K562 (cell line): ENCODE results near the gene LIN28A. TPM values are rescaled to one million over a fixed set of nuclear protein-coding genes. Genes with fewer than 3 reads are reported as not detected.

ENCODE experiments used
- ATAC-seq: fragments of 200-7000 bp; cut with Tn5 transposase; 3 replicates; pipeline ENCODE4 v1.9.1; 2020; ENCODE audit warnings: moderate library complexity
- BruUV-seq: library from RNA; stranded (reverse); fragments of 400-500 nt; replicated peaks from 2 replicates; lab custom pipeline; 2021; lab: Mats Ljungman, UMichigan
- CTCF ChIA-PET: fragments of 300-600 bp; formaldehyde crosslinking; extraction: SDS; loops from one replicate; lab custom pipeline; 2021; ENCODE audit warnings: low intra/inter-chr PET ratio; lab: Yijun Ruan, JAX
- POLR2A ChIA-PET: fragments of 300-600, 350-650 bp; sonication (Branson Sonifier 250); formaldehyde crosslinking; extraction: SDS; loops from one replicate; lab custom pipeline; 2021; ENCODE audit warnings: antibody characterized with exemption, inconsistent platforms; lab: Yijun Ruan, JAX
- DNase-seq, 4 experiments: peaks; one replicate each; pipeline versions ENCODE4 v3.0.0 to v3.0.0-alpha.2; 2011 to 2018; ENCODE audit warnings: low spot score in 3 of 4, mixed read lengths in 3 of 4; ENCODE audit errors: extremely low read depth in 1 of 4
- FAIRE-seq: peaks from 2 replicates; lab custom pipeline; 2011; peaks lifted over from hg19 to GRCh38; lab: Jason Lieb, UNC
- H2AFZ ChIP-seq: 2 replicates; pipeline ENCODE4 v1.6.0; 2011; ENCODE audit warnings: low read depth, low read length, control low read depth, inconsistent platforms
- H3K27ac ChIP-seq: fragments of 200-600 bp; 3 replicates; pipeline ENCODE4 v1.8.0; 2011; ENCODE audit warnings: low read depth, mild to moderate bottlenecking, control low read depth, inconsistent platforms, low read length, moderate library complexity, mixed read lengths; ENCODE audit errors: extremely low read depth
- H3K27me3 ChIP-seq, 2 experiments: fragments of 300-600 bp in 1 of 2; 2 replicates in 1 of 2; 3 replicates in 1 of 2; pipeline versions ENCODE4 v1.6.0 to v1.8.0; 2011; ENCODE audit warnings: inconsistent platforms in 2 of 2, low read length in 2 of 2, mild to moderate bottlenecking in 1 of 2, mixed read lengths in 1 of 2, moderate library complexity in 1 of 2; ENCODE audit not compliant: control insufficient read depth in 2 of 2, insufficient read depth in 2 of 2
- H3K36me3 ChIP-seq: fragments of 300-600 bp; 3 replicates; pipeline ENCODE4 v1.8.0; 2011; ENCODE audit warnings: mild to moderate bottlenecking, low read length, inconsistent platforms; ENCODE audit not compliant: control insufficient read depth, insufficient read depth
- H3K4me1 ChIP-seq, 2 experiments: fragments of 200-600 bp in 1 of 2; replicated peaks in 1 of 2; 2 replicates in 1 of 2; 3 replicates in 1 of 2; pipeline versions ENCODE4 v1.5.1 to v1.8.0; 2011; ENCODE audit warnings: inconsistent platforms in 2 of 2, low read length in 2 of 2, mild to moderate bottlenecking in 1 of 2, mixed read lengths in 1 of 2, moderate library complexity in 1 of 2; ENCODE audit not compliant: control insufficient read depth in 2 of 2, insufficient read depth in 2 of 2
- H3K4me2 ChIP-seq: 2 replicates; pipeline ENCODE4 v1.6.1; 2011; ENCODE audit warnings: low read length, control low read depth, inconsistent platforms, mixed read lengths; ENCODE audit not compliant: insufficient read depth
- H3K4me3 ChIP-seq: fragments of 200-600 bp; sonication (generic), shearing (Covaris generic); 2 replicates; pipeline ENCODE4 v1.5.1; 2016; ENCODE audit warnings: control low read depth, inconsistent platforms
- H3K79me2 ChIP-seq: fragments of 200-600 bp; 3 replicates; pipeline ENCODE4 v1.8.0; 2011; ENCODE audit warnings: low read length, inconsistent platforms; ENCODE audit not compliant: control insufficient read depth, insufficient read depth
- H3K9ac ChIP-seq, 2 experiments: 2 replicates each; pipeline versions ENCODE4 v1.6.0 to v1.6.1; 2011; ENCODE audit warnings: low read depth in 2 of 2, low read length in 2 of 2, control low read depth in 1 of 2, inconsistent platforms in 1 of 2, mild to moderate bottlenecking in 1 of 2, mixed read lengths in 1 of 2; ENCODE audit not compliant: insufficient read depth in 1 of 2
- H3K9me1 ChIP-seq: one replicate; pipeline ENCODE4 v1.6.0; 2011; ENCODE audit warnings: inconsistent platforms, mild to moderate bottlenecking, low read length, moderate library complexity; ENCODE audit not compliant: control insufficient read depth, insufficient read depth
- H3K9me3 ChIP-seq: replicated peaks from 2 replicates; pipeline ENCODE4 v1.5.1; 2011; ENCODE audit warnings: low read depth, low read length, inconsistent platforms; ENCODE audit not compliant: control insufficient read depth, insufficient read depth
- H4K20me1 ChIP-seq: replicated peaks from 2 replicates; pipeline ENCODE4 v1.6.1; 2011; ENCODE audit warnings: low read length, inconsistent platforms, mixed read lengths; ENCODE audit not compliant: control insufficient read depth, insufficient read depth
- ADNP ChIP-seq: fragments of 200-800 bp; sonication (Bioruptor generic); IDR thresholded peaks from 2 replicates; pipeline ENCODE4 v1.6.1; 2016; ENCODE audit warnings: missing genetic modification characterization, missing compliant biosample characterization
- BRD9 ChIP-seq: fragments of 450-650 bp; IDR thresholded peaks from 2 replicates; pipeline ENCODE4 v1.6.1; 2018; ENCODE audit warnings: low read depth; ENCODE audit not compliant: partially characterized antibody
- CBFA2T2 ChIP-seq: fragments of 450-650 bp; conservative IDR thresholded peaks from 2 replicates; pipeline ENCODE4 v1.6.1; 2017; ENCODE audit warnings: mild to moderate bottlenecking
- ETV6 ChIP-seq, 3 experiments: fragments of 150-350 bp in 1 of 3; sonication (generic) in 1 of 3; formaldehyde crosslinking in 1 of 3; IDR thresholded peaks; 2 replicates each; pipeline versions ENCODE4 v1.6.1 to v1.8.0; 2014 to 2022; ENCODE audit warnings: borderline replicate concordance in 2 of 3, low read depth in 2 of 3, antibody characterized with exemption in 1 of 3, low read length in 1 of 3, mild to moderate bottlenecking in 1 of 3, missing genetic modification reagents in 1 of 3
- HMG20B ChIP-seq: fragments of 250-450 bp; sonication (Bioruptor Pico); IDR thresholded peaks from 2 replicates; pipeline ENCODE4 v1.5.0; 2021; ENCODE audit warnings: mild to moderate bottlenecking
- KDM1A ChIP-seq, 2 experiments: fragments of 450-650 bp; IDR thresholded peaks; 2 replicates each; pipeline ENCODE4 v1.6.1; 2016; ENCODE audit warnings: mild to moderate bottlenecking in 2 of 2
- SMAD4 ChIP-seq: fragments of 250-450 bp; sonication (Bioruptor Pico); conservative IDR thresholded peaks from 2 replicates; pipeline ENCODE4 v1.8.0; 2021; ENCODE audit warnings: inconsistent platforms, mild to moderate bottlenecking, moderate library complexity
- ZNF121 ChIP-seq: sonication (generic); formaldehyde crosslinking; conservative IDR thresholded peaks from 2 replicates; pipeline ENCODE4 v1.8.0; 2022; ENCODE audit warnings: missing genetic modification reagents
- ZNF217 ChIP-seq: sonication (generic); formaldehyde crosslinking; IDR thresholded peaks from 2 replicates; pipeline ENCODE4 v1.8.0; 2022; ENCODE audit warnings: mild to moderate bottlenecking, missing genetic modification reagents
- WGBS: fragments of 100-300 bp; shearing (Covaris generic); methylation state at CpG from one replicate; pipeline ENCODE4 v1.1.6; 2016; ENCODE audit warnings: low coverage, mixed read lengths; ENCODE audit not compliant: insufficient coverage; ENCODE audit errors: missing lambda C conversion rate; 5-methylcytosine and 5-hydroxymethylcytosine counted together
- in situ Hi-C: fragments of 300-500 bp; cut with MboI; formaldehyde crosslinking; loops from 4 replicates; pipeline ENCODE4 v1.15.0; 2018; ENCODE audit warnings: inconsistent platforms, mixed read lengths
- intact Hi-C: fragments of 100-400 bp; cut with micrococcal nuclease; formaldehyde crosslinking; loops from 2 replicates; pipeline ENCODE4 v1.14.2; 2022
- polyA plus RNA-seq, 8 experiments: library from polyadenylated mRNA; depleted of rRNA in 4 of 8; stranded (reverse) in 5 of 8; unstranded in 3 of 8; fragments of >200 nt; fragmentation: Nextera tagmentation in 2 of 8; fragmentation: Illumina TruSeq in 1 of 8; extraction: Ambion mirVana in 2 of 8; extraction: Trizol in 1 of 8; gene quantifications; 2 replicates each; pipeline versions ENCODE4 v1.2.1 to v1.2.3, GENCODE V29; 2011 to 2014; ENCODE audit warnings: inconsistent platforms in 1 of 8, missing spikeins in 1 of 8
- total RNA-seq, 7 experiments: library from RNA; depleted of rRNA in 6 of 7; stranded (reverse); fragments of >200 nt in 6 of 7; fragmentation: Illumina TruSeq in 2 of 7; extraction: Trizol in 2 of 7; gene quantifications; 2 replicates each; pipeline versions ENCODE4 v1.2.1 to v1.2.3, GENCODE V29; 2011 to 2021; ENCODE audit warnings: low replicate concordance in 1 of 7
- TF ChIP-seq, protein P1 (sequence below), 3 experiments: fragments of 200-800 bp in 1 of 3; fragments of 250-450 bp in 1 of 3; fragments of 450-650 bp in 1 of 3; sonication (Bioruptor Pico) in 1 of 3; sonication (Bioruptor generic) in 1 of 3; formaldehyde crosslinking in 1 of 3; IDR thresholded peaks; 2 replicates each; pipeline versions ENCODE4 v1.6.1 to v1.8.0; 2016 to 2022; ENCODE audit warnings: mild to moderate bottlenecking in 2 of 3, missing genetic modification characterization in 2 of 3, missing compliant biosample characterization in 1 of 3, moderate library complexity in 1 of 3
- TF ChIP-seq, protein P2 (sequence below): sonication (generic); formaldehyde crosslinking; IDR thresholded peaks from 2 replicates; pipeline ENCODE4 v1.8.0; 2022; ENCODE audit warnings: mild to moderate bottlenecking, missing genetic modification reagents
- TF ChIP-seq, protein P3 (sequence below): IDR thresholded peaks from 2 replicates; pipeline ENCODE4 v1.6.1; 2016; ENCODE audit warnings: missing genetic modification characterization, missing compliant biosample characterization
- TF ChIP-seq, protein P4 (sequence below): sonication (generic); IDR thresholded peaks from 2 replicates; pipeline ENCODE4 v1.6.1; 2016
- TF ChIP-seq, protein P5 (sequence below): fragments of 250-450 bp; sonication (Bioruptor Pico); IDR thresholded peaks from 2 replicates; pipeline ENCODE4 v1.8.0; 2021; ENCODE audit warnings: moderate library complexity, mild to moderate bottlenecking, inconsistent platforms

LIN28A gene
- total and polyA plus RNA-seq, 9 of the 15 experiments (the other 6 are each of a cell fraction or from before 2014, with no cell fraction given) = 0.80 to 5.4 (median 3.9) TPM

DNA sequence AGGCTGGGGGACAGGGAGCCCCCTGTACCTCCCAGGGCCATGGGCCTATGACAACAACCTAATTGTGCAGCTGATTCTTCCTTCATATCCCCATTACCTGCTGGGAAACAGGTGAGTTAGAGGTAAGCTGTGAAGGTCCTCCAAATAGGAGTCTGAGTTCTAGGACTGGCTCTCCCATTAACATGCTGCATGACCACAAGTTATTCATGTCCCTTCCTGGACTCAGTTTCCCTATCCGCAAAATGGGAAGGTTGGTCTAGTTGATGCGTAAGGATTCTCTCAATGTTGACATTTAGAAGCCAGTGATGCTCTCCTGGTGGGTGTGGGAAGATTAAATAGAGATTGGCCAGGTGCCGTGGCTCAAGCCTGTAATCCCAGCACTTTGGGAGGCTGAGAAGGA is 42.1 kb upstream of the LIN28A start:
- Histone ChIP-seq H2AFZ (no peak overlapping the region), H3K9me3 (peaks cover 4% of the 10 kb centered on the region; the same call in 1 of the 2 replicates), H3K9ac (no peak overlapping the region), H4K20me1 (no peaks in the 10 kb centered on the region), H3K4me1 (peaks cover 0 to 9% of the 10 kb centered on the region in 2 experiments; a peak in 3 of 5 replicates), H3K27me3 (no peaks in the 10 kb centered on the region), H3K4me2 (no peak overlapping the region), H3K36me3 (no peaks in the 10 kb centered on the region), H3K27ac (no peak overlapping the region), H3K4me3 (no peak overlapping the region), H3K79me2 (no peaks in the 10 kb centered on the region), H3K9me1 (no peaks in the 10 kb centered on the region)
- intact Hi-C loops (loop anchor here (1.0 kb wide), 1 partner anchor 23 kb away; no protein-coding TSS in a partner anchor), in situ Hi-C loops (no loop called here)
- DNase-seq (no peak), ATAC-seq (no peak), FAIRE-seq (no peak)
- WGBS = 64% methylated on average over 3 of the region's 3 CpGs
- BruUV-seq = no TSS peak
- ChIA-PET CTCF (no interaction called here), POLR2A (interaction anchor here (1.1 kb wide), 1 partner anchor 8 kb away, joined by 3 read pairs; no protein-coding TSS in a partner anchor)
- no peak for TF ChIP-seq CBFA2T2
- no peak for TF ChIP-seq ZNF217 (CRISPR knock-in tag)
- peak in 1 of 2 experiments; percentile 31; a peak in 1 of 4 replicates for TF ChIP-seq KDM1A (IDR thresholded peaks at IDR 0.05)
- TF ChIP-seq, protein P1, sequence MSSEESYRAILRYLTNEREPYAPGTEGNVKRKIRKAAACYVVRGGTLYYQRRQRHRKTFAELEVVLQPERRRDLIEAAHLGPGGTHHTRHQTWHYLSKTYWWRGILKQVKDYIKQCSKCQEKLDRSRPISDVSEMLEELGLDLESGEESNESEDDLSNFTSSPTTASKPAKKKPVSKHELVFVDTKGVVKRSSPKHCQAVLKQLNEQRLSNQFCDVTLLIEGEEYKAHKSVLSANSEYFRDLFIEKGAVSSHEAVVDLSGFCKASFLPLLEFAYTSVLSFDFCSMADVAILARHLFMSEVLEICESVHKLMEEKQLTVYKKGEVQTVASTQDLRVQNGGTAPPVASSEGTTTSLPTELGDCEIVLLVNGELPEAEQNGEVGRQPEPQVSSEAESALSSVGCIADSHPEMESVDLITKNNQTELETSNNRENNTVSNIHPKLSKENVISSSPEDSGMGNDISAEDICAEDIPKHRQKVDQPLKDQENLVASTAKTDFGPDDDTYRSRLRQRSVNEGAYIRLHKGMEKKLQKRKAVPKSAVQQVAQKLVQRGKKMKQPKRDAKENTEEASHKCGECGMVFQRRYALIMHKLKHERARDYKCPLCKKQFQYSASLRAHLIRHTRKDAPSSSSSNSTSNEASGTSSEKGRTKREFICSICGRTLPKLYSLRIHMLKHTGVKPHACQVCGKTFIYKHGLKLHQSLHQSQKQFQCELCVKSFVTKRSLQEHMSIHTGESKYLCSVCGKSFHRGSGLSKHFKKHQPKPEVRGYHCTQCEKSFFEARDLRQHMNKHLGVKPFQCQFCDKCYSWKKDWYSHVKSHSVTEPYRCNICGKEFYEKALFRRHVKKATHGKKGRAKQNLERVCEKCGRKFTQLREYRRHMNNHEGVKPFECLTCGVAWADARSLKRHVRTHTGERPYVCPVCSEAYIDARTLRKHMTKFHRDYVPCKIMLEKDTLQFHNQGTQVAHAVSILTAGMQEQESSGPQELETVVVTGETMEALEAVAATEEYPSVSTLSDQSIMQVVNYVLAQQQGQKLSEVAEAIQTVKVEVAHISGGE (CRISPR knock-in tag; IDR thresholded peaks at IDR 0.05) = no peak
- TF ChIP-seq ADNP (tag) = 0 out of 2 replicates have a peak, but pooled peaks have one; percentile 25
- TF ChIP-seq ETV6 (IDR thresholded peaks at IDR 0.05; ENCODE audit: borderline replicate concordance in 1 of 2, low read depth in 2 of 2, low read length in 1 of 2) = no peak
- no peak for TF ChIP-seq ETV6 (CRISPR knock-in tag; IDR thresholded peaks at IDR 0.05; ENCODE audit: borderline replicate concordance)
- TF ChIP-seq, protein P2, sequence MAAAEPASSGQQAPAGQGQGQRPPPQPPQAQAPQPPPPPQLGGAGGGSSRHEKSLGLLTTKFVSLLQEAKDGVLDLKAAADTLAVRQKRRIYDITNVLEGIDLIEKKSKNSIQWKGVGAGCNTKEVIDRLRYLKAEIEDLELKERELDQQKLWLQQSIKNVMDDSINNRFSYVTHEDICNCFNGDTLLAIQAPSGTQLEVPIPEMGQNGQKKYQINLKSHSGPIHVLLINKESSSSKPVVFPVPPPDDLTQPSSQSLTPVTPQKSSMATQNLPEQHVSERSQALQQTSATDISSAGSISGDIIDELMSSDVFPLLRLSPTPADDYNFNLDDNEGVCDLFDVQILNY = no peak
- TF ChIP-seq ZNF121 (CRISPR knock-in tag) = peak; percentile 58
- TF ChIP-seq HMG20B = no peak
- TF ChIP-seq, protein P3, sequence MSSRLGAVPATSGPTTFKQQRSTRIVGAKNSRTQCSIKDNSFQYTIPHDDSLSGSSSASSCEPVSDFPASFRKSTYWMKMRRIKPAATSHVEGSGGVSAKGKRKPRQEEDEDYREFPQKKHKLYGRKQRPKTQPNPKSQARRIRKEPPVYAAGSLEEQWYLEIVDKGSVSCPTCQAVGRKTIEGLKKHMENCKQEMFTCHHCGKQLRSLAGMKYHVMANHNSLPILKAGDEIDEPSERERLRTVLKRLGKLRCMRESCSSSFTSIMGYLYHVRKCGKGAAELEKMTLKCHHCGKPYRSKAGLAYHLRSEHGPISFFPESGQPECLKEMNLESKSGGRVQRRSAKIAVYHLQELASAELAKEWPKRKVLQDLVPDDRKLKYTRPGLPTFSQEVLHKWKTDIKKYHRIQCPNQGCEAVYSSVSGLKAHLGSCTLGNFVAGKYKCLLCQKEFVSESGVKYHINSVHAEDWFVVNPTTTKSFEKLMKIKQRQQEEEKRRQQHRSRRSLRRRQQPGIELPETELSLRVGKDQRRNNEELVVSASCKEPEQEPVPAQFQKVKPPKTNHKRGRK (tag) = no peak
- no peak for TF ChIP-seq BRD9
- TF ChIP-seq, protein P4, sequence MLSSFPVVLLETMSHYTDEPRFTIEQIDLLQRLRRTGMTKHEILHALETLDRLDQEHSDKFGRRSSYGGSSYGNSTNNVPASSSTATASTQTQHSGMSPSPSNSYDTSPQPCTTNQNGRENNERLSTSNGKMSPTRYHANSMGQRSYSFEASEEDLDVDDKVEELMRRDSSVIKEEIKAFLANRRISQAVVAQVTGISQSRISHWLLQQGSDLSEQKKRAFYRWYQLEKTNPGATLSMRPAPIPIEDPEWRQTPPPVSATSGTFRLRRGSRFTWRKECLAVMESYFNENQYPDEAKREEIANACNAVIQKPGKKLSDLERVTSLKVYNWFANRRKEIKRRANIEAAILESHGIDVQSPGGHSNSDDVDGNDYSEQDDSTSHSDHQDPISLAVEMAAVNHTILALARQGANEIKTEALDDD = no peak
- TF ChIP-seq, protein P5, sequence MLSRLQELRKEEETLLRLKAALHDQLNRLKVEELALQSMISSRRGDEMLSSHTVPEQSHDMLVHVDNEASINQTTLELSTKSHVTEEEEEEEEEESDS = no peak
- no peak for TF ChIP-seq SMAD4 (CRISPR knock-in tag)
